GM19099 (cell line): ENCODE data around the gene INSIG1.

Experiments
- POLR2A ChIP-seq: IDR thresholded peaks from 3 replicates; pipeline ENCODE4 v1.6.1; 2011; ENCODE audit warnings: low read depth; ENCODE audit not compliant: insufficient read length; ENCODE audit errors: extremely low read depth

The INSIG1 gene

DNA sequence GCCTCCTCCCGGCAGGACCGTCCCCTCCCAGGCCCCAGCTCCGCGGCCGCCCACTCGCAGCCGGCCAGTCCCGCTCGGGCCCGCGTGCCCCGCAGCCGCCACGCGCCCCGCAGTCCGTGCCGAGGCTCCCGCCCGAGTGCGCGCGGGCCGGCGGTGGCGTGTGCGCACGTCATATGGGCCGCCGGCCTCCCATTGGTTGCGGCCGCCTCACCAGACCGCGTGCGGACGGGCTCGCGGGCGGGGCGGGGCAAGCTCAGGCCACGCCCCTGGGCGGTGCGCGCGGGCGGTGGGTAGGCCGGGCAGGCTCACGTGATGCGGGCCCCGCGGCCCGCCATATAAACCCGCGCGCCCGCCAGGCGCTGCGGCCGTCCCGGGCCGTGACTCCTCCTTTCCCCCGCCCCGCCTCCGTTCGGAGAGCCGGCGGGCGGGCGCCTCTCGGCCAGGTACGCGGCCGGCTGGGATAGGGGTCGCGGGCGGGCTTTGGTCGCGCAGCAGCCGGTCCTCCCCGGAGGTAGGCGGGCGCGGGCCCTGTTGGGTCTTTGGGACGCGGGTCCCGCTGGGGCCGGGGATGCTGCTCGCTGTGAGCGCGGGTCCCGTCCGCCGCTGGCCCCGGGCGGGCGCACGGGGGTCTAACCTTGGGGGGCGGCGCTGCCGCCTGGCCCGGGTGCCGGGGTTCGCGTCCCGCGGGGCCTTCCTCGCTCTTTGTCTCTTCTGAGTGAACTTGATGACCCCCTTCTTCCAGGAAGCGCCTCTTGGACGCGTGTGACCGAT is at the start of gene INSIG1:
TSS of gene INSIG1 (plus strand) at position 362 of the 771 bp plus-strand sequence. CDS start at position 770, 408 bp downstream.
- TF ChIP-seq POLR2A: peak; percentile 98

DNA sequence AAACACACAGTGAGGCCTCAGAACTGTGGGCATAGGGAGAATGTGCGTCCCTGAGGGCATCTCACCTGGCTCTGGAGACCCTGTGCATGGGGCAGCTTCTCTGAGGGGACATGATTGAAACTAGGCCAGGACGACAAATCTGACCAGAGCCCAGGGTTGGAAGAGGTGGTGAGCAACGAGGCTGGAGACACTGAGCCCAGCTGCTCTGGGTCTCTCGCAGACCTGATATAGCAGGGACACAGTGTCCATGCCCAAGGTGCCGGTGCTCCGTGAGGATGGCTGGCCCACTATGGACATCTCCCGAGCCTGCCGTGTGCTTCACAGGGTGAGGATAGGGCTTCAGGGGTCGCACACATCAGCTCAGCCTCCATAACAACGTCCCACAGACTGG is 49.3 kb upstream of the INSIG1 start:
- TF ChIP-seq POLR2A: no peak

DNA sequence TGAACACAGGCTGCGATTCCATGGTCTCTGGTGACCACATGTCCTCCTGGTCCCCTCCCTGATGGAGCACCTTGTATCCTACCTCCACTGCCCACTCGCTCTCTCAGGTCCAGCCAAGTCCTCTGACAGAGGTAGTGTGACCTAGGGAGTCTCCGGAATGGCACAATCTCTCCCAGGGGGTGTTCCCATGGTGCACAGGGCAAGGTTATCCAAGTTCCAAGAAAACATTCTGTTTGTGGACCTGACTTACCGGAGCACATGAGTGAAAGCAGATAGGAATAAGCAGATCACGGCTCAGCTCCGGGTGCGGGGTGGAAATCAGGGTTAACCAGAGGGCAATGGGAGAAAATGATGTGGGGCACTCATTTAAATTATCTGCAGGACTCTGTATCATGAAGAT is 45.8 kb upstream of the INSIG1 start:
- no peak for TF ChIP-seq POLR2A

DNA sequence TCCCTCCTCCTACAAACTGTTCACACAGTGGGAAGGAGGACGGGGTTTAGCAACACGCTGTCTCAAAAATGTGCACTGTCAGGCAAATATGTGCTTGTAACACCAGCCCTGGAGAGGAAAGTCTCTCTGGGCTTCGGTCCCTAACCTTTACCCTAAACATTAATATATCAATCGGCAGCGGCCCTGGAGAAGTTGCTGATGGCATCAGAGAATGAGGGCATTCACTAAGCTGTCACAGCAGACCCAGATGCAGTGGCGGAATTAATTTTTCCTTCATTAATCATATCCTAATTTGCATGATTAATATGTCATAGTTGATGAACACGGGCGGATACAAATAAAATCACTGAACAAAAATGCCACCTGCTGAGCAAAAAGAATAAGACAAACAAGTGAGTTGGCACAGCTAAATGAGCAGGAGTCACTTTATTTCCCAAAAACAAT is 45.2 kb upstream of the INSIG1 start:
- TF ChIP-seq POLR2A: no peak

DNA sequence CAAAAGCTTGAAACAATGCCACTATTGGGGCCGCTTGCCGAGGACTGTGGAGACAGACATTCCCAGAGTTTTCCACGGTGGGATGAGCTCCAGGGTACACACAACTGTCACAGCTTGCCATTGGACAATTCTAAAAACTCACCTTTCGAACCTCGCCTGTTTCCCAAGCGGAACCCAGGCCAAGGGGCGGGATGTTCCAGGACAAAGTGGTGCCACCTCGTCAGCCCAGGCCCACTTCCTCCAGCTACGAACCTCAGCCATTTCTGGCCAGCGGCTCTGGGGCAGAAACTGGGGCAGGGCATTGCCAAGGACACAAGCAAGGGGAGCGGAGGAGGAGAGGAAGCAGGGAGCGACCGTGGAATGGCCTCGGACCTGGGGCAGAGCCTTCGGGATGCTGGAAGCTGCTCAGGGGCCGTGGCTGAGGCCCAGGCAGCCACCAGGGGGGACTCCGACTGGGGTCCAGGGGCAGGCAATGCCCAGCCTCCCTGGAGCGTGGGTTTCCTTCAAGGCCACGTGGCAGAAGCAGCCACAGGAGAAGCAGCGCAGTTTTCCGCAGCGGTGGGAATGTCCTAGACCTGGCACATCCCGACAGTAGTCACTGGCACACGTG is 44.7 kb upstream of the INSIG1 start:
- TF ChIP-seq POLR2A: no peak

DNA sequence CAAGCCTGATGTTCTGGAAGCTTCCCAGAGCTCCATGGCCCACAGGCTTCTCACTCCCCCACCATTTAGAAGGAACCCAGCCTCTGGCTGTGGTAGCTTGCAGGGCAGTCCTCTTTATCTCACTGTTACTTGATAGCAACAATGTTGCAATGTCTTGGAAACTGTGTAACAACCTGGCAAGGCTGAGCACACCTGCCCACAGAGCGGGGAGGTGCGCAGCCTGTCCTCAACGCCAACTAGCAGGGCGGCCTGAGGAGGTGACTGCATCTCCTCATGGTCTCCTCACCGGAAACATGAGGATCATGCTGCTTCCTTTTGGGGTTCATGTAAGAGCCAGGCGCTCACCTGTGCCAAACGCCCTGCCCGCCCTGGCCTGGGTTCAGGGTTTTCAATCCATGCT is 43.7 kb upstream of the INSIG1 start:
- TF ChIP-seq POLR2A: no peak

DNA sequence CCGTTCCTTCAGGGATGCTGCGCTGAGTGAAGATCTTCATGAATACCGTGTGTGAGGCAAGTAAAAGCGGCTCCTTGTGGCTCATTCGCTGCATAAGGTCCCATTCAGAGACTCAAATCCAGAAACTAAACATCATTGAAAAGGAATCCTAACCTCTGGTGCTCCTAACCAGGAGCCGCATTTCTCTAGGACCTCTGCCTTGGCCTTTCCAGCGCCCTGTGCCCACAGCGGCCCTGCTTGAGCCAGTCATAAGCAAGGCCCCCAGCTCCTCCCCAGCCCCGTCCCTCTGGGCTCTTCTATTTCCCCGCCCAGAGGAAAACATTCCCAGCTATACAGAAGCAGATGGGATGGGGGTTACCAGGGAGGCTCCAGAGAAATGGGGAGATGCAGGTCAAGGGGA is 42.6 kb upstream of the INSIG1 start:
- TF ChIP-seq POLR2A: no peak

DNA sequence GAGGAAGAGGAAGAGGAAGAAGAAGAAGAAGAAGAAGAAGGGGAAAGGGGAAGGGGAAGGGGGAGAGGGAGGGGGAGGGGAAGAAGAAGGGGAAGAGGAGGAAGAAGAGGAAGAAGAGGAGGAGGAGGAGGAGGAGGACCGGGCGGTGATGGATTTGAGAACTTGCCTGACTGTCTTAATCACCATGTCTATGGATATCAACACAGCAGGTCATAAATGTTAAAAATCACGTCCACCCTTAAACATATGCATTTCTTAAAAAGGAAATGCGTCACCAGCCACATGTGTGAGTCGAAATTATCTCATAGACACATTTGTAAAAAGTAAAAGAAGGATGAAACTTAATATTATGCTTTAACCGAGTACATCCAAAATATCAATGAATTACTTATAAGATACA is 42.1 kb upstream of the INSIG1 start:
- TF ChIP-seq POLR2A: no peak

DNA sequence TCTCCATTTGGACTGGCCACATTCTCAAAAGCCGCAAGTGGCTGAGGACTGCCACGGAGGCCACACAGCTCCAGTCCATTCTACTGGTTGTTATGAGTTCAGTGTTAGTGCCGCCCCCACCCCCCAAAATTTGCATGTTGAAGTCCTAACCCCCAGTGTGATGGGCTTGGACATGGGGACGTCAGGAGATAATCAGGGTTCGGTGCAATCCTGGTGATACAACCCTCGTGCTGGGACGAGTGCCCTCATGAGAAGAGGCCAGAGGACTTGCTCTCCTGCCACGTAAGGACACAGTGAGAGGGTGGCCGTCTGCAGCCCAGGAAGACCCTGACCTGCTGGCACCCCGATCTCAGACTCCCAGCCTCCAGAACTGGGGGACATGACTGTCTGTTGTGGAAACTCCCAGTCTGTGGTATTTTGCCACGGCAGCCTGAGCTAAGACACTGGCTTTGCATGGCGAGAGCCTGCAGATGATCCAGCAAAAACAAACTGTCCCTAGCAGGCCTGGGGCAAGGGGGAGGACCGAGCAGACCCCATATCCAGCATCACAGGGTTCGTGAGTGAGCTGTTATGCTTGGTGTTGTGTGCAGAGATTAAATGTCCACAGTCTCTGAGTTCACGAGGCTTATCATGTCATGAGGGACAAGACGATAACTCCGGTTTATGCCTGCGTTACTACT is 41.5 kb upstream of the INSIG1 start:
- TF ChIP-seq POLR2A: no peak

DNA sequence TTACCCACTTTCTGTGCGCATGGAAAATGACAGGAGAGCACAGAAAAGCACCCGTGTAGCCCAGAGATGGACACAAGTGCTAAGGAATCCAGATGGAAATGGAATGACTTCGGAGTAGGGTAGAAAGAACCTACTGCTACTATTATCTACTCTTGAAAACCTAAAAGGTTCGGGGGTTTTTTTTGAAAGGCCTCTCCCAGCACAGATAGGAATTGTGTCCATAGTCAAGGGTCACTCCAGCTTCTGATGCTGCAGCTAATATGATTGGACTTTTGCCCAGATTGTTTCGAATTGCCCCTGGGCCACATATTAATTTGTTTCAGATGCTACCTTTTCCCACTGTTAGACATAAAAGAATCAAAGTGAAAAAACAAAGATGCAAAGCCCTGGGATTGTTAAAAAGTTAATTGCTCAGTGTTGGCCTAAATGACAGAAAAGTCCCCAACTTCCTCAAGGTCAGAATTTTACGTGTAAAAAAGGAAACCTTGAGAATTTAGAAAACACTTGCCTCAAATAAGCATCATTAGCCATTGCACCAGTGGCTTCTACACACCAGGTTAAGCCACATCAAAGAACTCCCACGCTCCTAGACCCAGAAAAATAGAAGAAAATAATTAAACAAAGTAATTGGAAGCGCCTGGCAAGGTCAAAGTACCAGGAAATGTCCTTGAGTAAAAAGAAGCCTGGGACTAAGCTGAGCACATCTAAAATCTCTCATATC is 40.8 kb upstream of the INSIG1 start:
- TF ChIP-seq POLR2A: no peak

DNA sequence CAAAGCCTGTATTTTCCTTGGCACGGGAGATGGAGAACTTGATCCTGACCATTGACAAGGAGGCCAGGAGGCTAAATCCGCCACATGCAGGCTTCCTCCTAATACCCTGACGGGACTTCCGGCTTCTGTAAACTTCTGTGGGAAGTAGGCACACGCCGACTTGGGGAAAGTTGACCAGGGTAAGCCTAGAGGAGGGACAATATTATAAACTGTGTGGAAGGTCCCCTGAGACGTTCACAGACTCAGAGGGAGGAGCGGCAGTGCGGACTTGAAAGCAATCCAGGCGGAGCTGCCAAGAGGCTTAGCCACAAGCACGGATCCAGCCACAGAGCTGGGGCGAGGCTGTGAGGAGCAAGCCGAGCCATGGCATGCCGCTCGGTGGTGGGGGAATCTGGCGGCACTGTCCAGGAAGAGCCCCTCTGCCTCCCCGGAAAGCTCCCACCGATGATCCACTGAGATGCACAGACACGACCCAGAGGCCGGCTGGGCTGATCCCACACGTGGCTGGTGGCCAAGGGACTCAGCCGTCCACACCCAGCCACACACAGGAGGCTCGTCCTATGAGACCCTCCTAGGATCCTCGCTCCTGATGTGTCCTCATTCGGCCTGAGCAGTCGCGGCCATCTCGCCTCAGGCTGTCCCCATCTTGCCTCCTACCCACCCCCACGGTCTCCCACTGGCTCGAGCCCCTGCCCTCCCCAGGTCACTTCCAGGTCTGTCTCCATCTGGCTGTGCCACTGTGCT is 40.0 kb upstream of the INSIG1 start:
- TF ChIP-seq POLR2A: no peak

DNA sequence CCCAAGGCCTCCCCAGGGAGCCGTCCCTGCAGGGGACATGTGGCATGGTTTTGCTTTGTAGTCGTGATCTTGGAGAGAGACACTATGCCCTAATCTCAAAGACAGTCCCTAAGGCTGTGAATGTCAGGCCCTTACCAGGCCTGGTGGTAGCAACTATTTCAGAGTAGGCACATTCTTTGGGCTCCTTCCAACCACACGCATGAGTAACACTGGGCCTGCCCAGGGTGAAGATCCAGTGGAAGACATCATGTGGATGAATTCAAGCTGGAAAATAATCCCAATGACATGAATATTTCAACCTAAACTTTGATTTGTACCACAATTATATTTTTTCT is 39.5 kb upstream of the INSIG1 start:
- no peak for TF ChIP-seq POLR2A

DNA sequence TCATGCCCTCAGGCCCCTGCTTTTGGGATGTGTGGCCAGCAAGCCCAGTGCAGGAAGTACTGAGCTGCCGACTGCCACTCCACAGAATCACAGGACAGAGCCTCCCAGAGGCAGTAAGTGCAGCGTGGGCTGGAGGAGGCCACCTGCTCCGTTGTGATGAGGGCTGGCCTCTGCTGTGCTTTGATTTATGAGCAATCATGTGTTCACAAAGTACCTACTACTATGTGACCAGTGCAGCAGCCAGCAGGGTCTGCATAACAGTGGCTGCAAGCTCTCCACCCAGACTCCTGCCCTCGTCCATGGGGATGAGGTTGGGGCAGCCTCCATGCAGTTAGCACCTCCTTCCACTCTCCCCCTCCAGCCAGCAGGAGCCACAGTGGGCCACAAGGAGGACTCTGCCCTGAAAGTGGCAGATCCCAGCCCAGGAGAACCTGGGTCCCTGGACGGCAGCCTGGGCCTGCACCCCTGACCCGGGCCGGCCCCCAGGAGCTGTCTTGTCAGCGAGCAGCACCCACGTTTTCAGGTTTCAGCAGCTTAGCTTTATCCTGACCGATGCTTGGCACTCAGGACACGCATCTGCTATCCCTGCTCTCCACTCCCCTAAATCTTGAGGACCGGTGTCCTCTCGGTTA is 37.7 kb upstream of the INSIG1 start:
- TF ChIP-seq POLR2A: no peak

DNA sequence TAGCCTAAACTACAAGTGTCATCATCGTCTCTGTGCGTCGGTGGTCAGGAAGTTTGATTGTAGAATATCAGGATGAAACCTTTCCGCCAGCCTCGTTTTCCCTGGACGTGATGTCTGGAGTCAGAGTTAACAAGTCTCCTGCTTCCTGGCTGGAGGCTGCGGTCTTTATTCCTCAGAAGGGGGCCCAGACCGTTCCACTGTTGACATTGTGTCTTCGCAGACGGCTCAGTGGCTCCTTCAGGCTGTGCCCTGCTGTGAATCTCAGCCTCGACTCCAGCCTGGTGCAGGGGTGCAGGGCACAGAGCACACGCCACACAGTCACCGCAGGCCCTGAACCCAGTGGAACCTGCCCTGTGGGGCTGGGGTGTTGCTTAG is 37.2 kb upstream of the INSIG1 start:
- no peak for TF ChIP-seq POLR2A
